ENCODE results near the gene PSMC5.

- no peak for TF ChIP-seq CTCF (IDR thresholded peaks at IDR 0.05)
- no peak for TF ChIP-seq EZH2phosphoT487 (IDR thresholded peaks at IDR 0.05)
- TF ChIP-seq EZH2 (IDR thresholded peaks at IDR 0.05) = no peak
Measured at GRCh38 chr17:63785556-63785955, 41.7 kb upstream of the PSMC5 start.
